HCT116 (cell line): ENCODE results near the gene TRPM3. TPM values are rescaled to one million over a fixed set of nuclear protein-coding genes. Genes with fewer than 3 reads are reported as not detected.

Source experiments
- ATAC-seq: fragments of 200-7000 bp; cut with Tn5 transposase; 2 replicates; pipeline ENCODE4 v1.9.1; 2020; ENCODE audit warnings: mild to moderate bottlenecking, moderate library complexity
- BruUV-seq: library from RNA; stranded (reverse); fragments of 400-500 nt; replicated peaks from 2 replicates; lab custom pipeline; 2021; lab: Mats Ljungman, UMichigan
- CTCF ChIA-PET: fragments of 300-600 bp; sonication (Branson Sonifier 250); formaldehyde crosslinking; loops from one replicate; lab custom pipeline; 2021; ENCODE audit warnings: antibody characterized with exemption; lab: Charles Lee
- POLR2A ChIA-PET: fragments of 300-600, 350-600 bp; sonication (Branson Sonifier 250); formaldehyde crosslinking; loops from one replicate; lab custom pipeline; 2021; ENCODE audit warnings: antibody characterized with exemption; lab: Charles Lee
- RAD21 ChIA-PET, 2 experiments: fragments of 300-600 bp; sonication (Branson Sonifier 250); formaldehyde crosslinking; loops; one replicate each; lab custom pipeline; 2023; ENCODE audit warnings: low total read pairs in 2 of 2; ENCODE audit not compliant: uncharacterized antibody in 2 of 2, unreplicated experiment in 2 of 2, low non-redundant PET in 1 of 2; lab: Charles Lee
- DNase-seq: peaks from one replicate; pipeline ENCODE4 v3.0.0-alpha.2; 2010; ENCODE audit warnings: low read depth, low spot score
- H2AFZ ChIP-seq: fragments of 200-600 bp; shearing (Covaris generic), sonication (generic); 2 replicates; pipeline ENCODE4 v1.6.1; 2017; ENCODE audit warnings: low read depth, mixed run types, mixed read lengths, antibody characterized with exemption, low read length; ENCODE audit not compliant: poor library complexity, severe bottlenecking
- H3K27ac ChIP-seq: 2 replicates; pipeline ENCODE4 v1.5.1; 2012; ENCODE audit warnings: low read depth, low read length
- H3K27me3 ChIP-seq: fragments of 200-600 bp; sonication (generic); 2 replicates; pipeline ENCODE4 v1.6.1; 2016; ENCODE audit warnings: mixed run types, low read length, mixed read lengths; ENCODE audit not compliant: insufficient read depth
- H3K36me3 ChIP-seq, 2 experiments: fragments of 200-500 bp in 1 of 2; fragments of 200-600 bp in 1 of 2; sonication (Bioruptor generic) in 1 of 2; sonication (generic) in 1 of 2; 2 replicates each; pipeline versions ENCODE4 v1.5.1 to v1.6.1; 2014 to 2016; ENCODE audit warnings: low read length in 2 of 2, inconsistent platforms in 1 of 2, mixed read lengths in 1 of 2, mixed run types in 1 of 2; ENCODE audit not compliant: insufficient read depth in 2 of 2, control insufficient read depth in 1 of 2
- H3K4me1 ChIP-seq, 2 experiments: fragments of 200-600 bp in 1 of 2; sonication (generic) in 1 of 2; 2 replicates each; pipeline versions ENCODE4 v1.5.1 to v1.6.1; 2012 to 2017; ENCODE audit warnings: low read length in 2 of 2, inconsistent platforms in 1 of 2, mild to moderate bottlenecking in 1 of 2, mixed read lengths in 1 of 2, mixed run types in 1 of 2, moderate library complexity in 1 of 2; ENCODE audit not compliant: insufficient read depth in 2 of 2, control insufficient read depth in 1 of 2
- H3K4me2 ChIP-seq: fragments of 200-600 bp; sonication (generic); 2 replicates; pipeline ENCODE4 v1.6.1; 2017; ENCODE audit warnings: mixed run types, low read length, mixed read lengths
- H3K4me3 ChIP-seq, 2 experiments: fragments of 200-600 bp in 1 of 2; sonication (generic) in 1 of 2; replicated peaks in 1 of 2; 2 replicates each; pipeline ENCODE4 v1.5.1; 2011 to 2016; ENCODE audit warnings: low read length in 2 of 2, control low read depth in 1 of 2, low read depth in 1 of 2, mild to moderate bottlenecking in 1 of 2, mixed read lengths in 1 of 2, mixed run types in 1 of 2
- H3K79me2 ChIP-seq: fragments of 200-600 bp; sonication (generic); 2 replicates; pipeline ENCODE4 v1.6.1; 2017; ENCODE audit warnings: mild to moderate bottlenecking, mixed run types, low read length, moderate library complexity, mixed read lengths; ENCODE audit not compliant: insufficient read depth
- H3K9ac ChIP-seq: fragments of 200-600 bp; sonication (generic); 2 replicates; pipeline ENCODE4 v1.6.1; 2016; ENCODE audit warnings: low read length, mixed read lengths
- H3K9me2 ChIP-seq: fragments of 200-600 bp; sonication (generic), shearing (Covaris generic); 2 replicates; pipeline ENCODE4 v1.6.1; 2017; ENCODE audit warnings: mixed run types, mild to moderate bottlenecking, moderate library complexity; ENCODE audit not compliant: insufficient read depth
- H3K9me3 ChIP-seq, 2 experiments: fragments of 200-500 bp in 1 of 2; fragments of 200-600 bp in 1 of 2; sonication (Bioruptor generic) in 1 of 2; sonication (generic) in 1 of 2; 2 replicates each; pipeline ENCODE4 v1.6.1; 2014 to 2017; ENCODE audit warnings: low read length in 2 of 2, mixed read lengths in 2 of 2, inconsistent platforms in 1 of 2, low read depth in 1 of 2, mild to moderate bottlenecking in 1 of 2, mixed run types in 1 of 2, moderate library complexity in 1 of 2; ENCODE audit not compliant: control insufficient read depth in 1 of 2, insufficient read depth in 1 of 2
- H4K20me1 ChIP-seq: fragments of 200-600 bp; sonication (generic), shearing (Covaris generic); 2 replicates; pipeline ENCODE4 v1.6.1; 2017; ENCODE audit warnings: mixed run types, mild to moderate bottlenecking, moderate library complexity; ENCODE audit not compliant: insufficient read depth
- EGR1 ChIP-seq: IDR thresholded peaks from 2 replicates; pipeline ENCODE4 v1.6.1; 2012; ENCODE audit warnings: low read depth
- ELF1 ChIP-seq: IDR thresholded peaks from 2 replicates; pipeline ENCODE4 v1.6.1; 2012; ENCODE audit warnings: low read depth, borderline replicate concordance
- EZH2 ChIP-seq: fragments of 200-600 bp; sonication (generic); IDR thresholded peaks from 2 replicates; pipeline ENCODE4 v1.6.1; 2017; ENCODE audit warnings: antibody characterized with exemption, mixed run types
- EZH2phosphoT487 ChIP-seq: fragments of 200-600 bp; IDR thresholded peaks from 2 replicates; pipeline ENCODE4 v1.6.1; 2018; ENCODE audit warnings: antibody characterized with exemption, borderline replicate concordance
- POLR2A ChIP-seq: IDR thresholded peaks from 2 replicates; pipeline ENCODE4 v1.7.0; 2011; ENCODE audit warnings: borderline replicate concordance; ENCODE audit not compliant: insufficient read depth, insufficient read length; ENCODE audit errors: extremely low read depth
- POLR2AphosphoS5 ChIP-seq: IDR thresholded peaks from 2 replicates; pipeline ENCODE4 v1.6.1; 2011; ENCODE audit warnings: mild to moderate bottlenecking, low read depth, low read length, moderate library complexity
- TCF7L2 ChIP-seq: IDR thresholded peaks from 2 replicates; pipeline ENCODE4 v1.7.0; 2011; ENCODE audit warnings: borderline replicate concordance, inconsistent platforms; ENCODE audit not compliant: insufficient read depth, insufficient read length; ENCODE audit errors: extremely low read depth
- YY1 ChIP-seq: IDR thresholded peaks from 2 replicates; pipeline ENCODE4 v1.6.1; 2011; ENCODE audit warnings: low read length, low read depth, moderate library complexity, mild to moderate bottlenecking; ENCODE audit not compliant: insufficient replicate concordance; ENCODE audit errors: extremely low read depth
- intact Hi-C: fragments of 100-400 bp; cut with micrococcal nuclease; formaldehyde crosslinking; loops from 2 replicates; pipeline ENCODE4 v1.10.0; 2022
- total RNA-seq: library from RNA; stranded (reverse); gene quantifications from one replicate; pipeline ENCODE4 v1.2.1, GENCODE V29; 2021; ENCODE audit not compliant: unreplicated experiment
- TF ChIP-seq, protein P1 (sequence below): IDR thresholded peaks from 2 replicates; pipeline ENCODE4 v1.6.1; 2012; ENCODE audit warnings: low read depth
- TF ChIP-seq, protein P2 (sequence below): IDR thresholded peaks from 2 replicates; pipeline ENCODE4 v1.6.1; 2012

The TRPM3 gene
- total RNA-seq, 1 experiment from 2014 or later, result not detected

DNA sequence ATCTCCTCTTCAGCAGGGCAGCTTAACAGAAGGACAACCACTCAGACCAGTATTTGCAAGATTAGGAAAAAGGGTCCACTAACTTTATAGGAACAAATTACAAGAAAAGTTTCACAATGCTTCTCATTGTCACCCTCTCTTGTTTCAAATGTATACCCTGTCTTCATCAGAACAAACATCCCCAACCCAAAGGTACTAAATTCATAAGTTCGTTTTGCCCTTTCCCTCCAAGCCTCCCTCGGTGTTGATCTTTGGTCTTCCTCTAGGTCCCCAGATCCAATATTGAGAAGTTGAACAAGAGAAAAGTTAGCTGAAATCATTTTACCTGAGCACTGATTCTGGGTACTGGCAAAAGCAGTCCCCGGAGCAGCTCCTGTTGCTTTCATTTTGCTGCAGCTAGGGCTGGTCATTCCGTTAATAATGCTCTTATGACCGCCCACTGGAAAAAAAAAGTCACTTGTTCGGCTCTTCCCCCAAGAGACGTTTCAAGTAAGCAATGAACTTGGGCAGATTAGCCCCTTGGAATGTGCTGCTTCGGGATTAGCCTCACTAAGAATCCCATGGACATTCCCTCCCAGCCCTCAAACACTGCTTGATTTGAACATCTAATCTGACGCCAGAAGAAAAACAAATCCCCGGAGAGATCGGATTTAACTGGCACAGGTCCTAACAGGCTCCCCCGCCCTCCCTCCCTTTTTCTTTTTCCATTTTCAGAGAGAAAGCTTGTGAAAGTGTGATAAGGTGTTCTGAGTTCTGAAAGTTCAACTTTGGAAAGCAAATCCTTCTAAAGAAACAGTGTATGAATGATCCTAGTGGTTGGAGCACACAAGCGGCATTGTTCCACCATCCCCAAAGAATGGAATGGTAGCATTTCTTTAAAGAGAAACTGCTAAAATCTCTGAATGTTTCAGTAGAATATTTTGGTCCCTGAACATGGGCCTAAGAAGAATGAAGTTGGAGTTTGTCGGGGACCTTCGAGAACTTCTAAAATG lies 252.5 kb downstream of the TRPM3 start (continued):
- TF ChIP-seq YY1 (no peak), EZH2 (no peak), TCF7L2 (no peak)

DNA sequence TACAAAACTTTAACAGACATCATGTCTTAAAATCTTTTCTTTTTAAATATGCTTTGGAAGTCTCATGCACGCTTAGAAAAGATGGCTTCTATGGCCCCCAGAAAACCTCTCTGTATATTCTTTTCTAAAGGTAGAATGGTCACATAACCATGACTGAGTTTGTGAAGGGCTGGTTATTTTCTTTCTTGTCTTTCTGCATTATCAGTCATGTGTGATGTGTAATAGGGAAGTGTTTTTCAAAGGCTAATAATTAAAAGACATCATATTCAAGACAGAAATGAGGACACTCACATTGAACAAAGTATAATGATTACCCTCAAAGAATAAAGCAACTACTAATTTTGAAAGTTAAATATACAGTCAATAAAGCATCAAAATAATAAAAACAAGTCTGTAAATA lies 253.4 kb downstream of the TRPM3 start:
- POLR2A ChIA-PET, result no interaction called here
- Histone ChIP-seq H3K27me3 (peaks cover 65% of the 10 kb centered on the region), H3K9ac (no peak overlapping the region), H3K9me2 (no peaks in the 10 kb centered on the region), H3K4me1 (no peaks in the 10 kb centered on the region), H3K9me3 (no peaks in the 10 kb centered on the region), H4K20me1 (no peaks in the 10 kb centered on the region), H3K4me2 (no peak overlapping the region), H3K27ac (no peak overlapping the region), H3K36me3 (no peaks in the 10 kb centered on the region), H3K79me2 (no peaks in the 10 kb centered on the region), H3K4me3 (no peak overlapping the region), H2AFZ (no peak overlapping the region)
- ATAC-seq (no peak), DNase-seq (no peak)
- CTCF ChIA-PET, result no interaction called here
- intact Hi-C loops, result no loop called here
- TF ChIP-seq, protein P1, sequence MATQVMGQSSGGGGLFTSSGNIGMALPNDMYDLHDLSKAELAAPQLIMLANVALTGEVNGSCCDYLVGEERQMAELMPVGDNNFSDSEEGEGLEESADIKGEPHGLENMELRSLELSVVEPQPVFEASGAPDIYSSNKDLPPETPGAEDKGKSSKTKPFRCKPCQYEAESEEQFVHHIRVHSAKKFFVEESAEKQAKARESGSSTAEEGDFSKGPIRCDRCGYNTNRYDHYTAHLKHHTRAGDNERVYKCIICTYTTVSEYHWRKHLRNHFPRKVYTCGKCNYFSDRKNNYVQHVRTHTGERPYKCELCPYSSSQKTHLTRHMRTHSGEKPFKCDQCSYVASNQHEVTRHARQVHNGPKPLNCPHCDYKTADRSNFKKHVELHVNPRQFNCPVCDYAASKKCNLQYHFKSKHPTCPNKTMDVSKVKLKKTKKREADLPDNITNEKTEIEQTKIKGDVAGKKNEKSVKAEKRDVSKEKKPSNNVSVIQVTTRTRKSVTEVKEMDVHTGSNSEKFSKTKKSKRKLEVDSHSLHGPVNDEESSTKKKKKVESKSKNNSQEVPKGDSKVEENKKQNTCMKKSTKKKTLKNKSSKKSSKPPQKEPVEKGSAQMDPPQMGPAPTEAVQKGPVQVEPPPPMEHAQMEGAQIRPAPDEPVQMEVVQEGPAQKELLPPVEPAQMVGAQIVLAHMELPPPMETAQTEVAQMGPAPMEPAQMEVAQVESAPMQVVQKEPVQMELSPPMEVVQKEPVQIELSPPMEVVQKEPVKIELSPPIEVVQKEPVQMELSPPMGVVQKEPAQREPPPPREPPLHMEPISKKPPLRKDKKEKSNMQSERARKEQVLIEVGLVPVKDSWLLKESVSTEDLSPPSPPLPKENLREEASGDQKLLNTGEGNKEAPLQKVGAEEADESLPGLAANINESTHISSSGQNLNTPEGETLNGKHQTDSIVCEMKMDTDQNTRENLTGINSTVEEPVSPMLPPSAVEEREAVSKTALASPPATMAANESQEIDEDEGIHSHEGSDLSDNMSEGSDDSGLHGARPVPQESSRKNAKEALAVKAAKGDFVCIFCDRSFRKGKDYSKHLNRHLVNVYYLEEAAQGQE, result no peak
- TF ChIP-seq POLR2A (no peak), EGR1 (no peak), EZH2phosphoT487 (no peak), ELF1 (no peak), TCF7L2 (no peak), POLR2AphosphoS5 (no peak)
- TF ChIP-seq, protein P2, sequence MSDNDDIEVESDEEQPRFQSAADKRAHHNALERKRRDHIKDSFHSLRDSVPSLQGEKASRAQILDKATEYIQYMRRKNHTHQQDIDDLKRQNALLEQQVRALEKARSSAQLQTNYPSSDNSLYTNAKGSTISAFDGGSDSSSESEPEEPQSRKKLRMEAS, result no peak
- RAD21 ChIA-PET, result no interaction called here
- BruUV-seq, result no TSS peak
